C4-2B (cell line): ENCODE measurements around the gene NELL1.

Experiments used
- CTCF ChIP-seq: fragments of 450-650 bp; conservative IDR thresholded peaks from 2 replicates; pipeline ENCODE4 v1.5.1; 2017; ENCODE audit warnings: mild to moderate bottlenecking
- ZFX ChIP-seq: fragments of 450-650 bp; IDR thresholded peaks from 2 replicates; pipeline ENCODE4 v1.6.1; 2017

GRCh38 chr11:21484039-21484438 is 814.7 kb downstream of the NELL1 start:
- no peak for TF ChIP-seq CTCF
- no peak for TF ChIP-seq ZFX
